GM21723 (cell line): ENCODE results near the gene GMEB2.

Source experiments
- ATAC-seq: cut with Tn5 transposase; IDR thresholded peaks from one replicate; pipeline ENCODE4 v1.9.1; 2021; ENCODE audit warnings: mild to moderate bottlenecking, moderate library complexity; ENCODE audit not compliant: unreplicated experiment

Gene GMEB2

GRCh38 chr20:63547725-63548480 lies 79.0 kb downstream of the GMEB2 start, which contains the start of gene SRMS:
TSS of gene SRMS (minus strand) at chr20:63547749. CDS start at chr20:63547463, 286 bp downstream.
- no peak for ATAC-seq

- no peak for ATAC-seq
Observed at GRCh38 chr20:63546956-63547724, 79.8 kb downstream of the GMEB2 start.

GRCh38 chr20:63546256-63546955 lies 80.5 kb downstream of the GMEB2 start:
- ATAC-seq = no peak

GRCh38 chr20:63545814-63546213 lies 81.1 kb downstream of the GMEB2 start:
- ATAC-seq = no peak

DNA sequence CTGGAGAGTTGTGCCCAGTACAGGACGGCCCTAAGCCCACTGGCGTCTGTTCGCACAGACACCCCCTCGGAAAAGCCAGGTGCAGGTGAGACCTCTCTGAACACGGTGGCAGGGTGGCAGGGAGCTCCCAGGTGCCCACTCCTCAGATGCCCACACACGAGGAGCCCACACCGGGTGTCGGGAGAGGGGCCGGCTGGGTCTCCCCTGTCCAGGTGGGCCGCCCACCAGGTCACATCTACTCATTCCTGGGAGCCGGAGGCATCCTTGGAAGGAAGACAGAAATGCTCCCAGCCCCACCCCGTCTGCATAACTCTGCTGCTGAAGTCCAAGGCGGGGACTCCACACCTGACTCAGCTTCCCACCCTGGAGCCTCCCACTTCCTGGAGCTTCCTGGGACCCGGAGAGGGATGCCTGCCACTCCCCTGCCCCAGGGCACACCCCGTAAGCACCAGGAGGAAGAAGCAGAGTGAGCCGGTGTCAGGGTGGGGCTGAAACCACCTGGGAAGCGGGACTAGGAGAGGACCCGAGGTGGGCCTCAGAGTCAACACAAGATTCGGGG lies 81.9 kb downstream of the GMEB2 start:
- ATAC-seq = no peak

- no peak for ATAC-seq
Observed at GRCh38 chr20:63544241-63544957, 82.5 kb downstream of the GMEB2 start.

GRCh38 chr20:63543733-63544132 lies 83.2 kb downstream of the GMEB2 start:
- no peak for ATAC-seq

GRCh38 chr20:63543131-63543530 lies 83.8 kb downstream of the GMEB2 start:
- no peak for ATAC-seq

DNA sequence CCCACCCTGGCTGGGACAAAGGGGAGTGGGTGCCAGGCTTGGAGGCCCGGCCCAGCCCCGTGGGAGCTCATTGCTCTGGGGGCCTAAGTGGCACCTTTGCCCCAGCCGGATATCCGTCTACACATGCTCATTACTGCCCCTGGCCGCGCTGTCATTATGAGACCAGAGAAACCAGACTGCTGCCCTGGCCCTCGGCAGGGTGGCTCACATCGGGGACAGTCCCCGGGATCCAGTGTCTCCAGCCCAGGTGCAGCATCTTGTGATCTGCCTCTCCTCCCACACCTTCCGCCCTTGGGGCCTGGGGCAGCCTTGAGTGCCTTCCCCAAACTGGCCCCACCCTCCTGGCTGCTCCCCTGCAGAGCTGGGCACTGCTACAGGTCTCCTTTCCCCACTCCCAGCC lies 84.2 kb downstream of the GMEB2 start:
- ATAC-seq = no peak

DNA sequence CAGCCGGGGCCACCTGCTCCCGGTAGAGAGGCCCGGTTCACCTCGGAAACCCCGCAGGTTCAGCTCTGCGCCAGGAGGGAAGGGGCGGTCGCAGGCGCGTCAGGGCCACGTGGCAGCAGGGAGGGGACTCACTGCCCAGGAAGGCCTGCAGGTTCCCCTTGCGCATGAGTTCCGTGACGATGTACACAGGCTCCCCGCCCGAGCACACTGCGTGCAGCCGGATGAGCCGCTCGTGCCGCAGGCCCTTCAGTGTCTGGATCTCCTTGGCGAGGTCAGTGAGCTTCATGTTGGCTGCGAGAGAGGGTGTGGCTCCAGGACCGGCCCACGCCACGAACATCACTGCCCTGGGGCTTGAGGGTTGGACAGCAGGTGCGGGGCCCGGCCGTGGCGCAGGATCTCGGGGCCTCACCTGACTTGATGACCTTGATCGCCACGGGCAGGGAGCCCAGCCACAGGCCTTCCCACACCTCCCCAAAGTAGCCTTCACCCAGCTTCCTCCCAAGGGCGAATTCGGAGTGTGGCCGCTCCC lies 84.8 kb downstream of the GMEB2 start:
- ATAC-seq = no peak

GRCh38 chr20:63541371-63541770 lies 85.5 kb downstream of the GMEB2 start:
- no peak for ATAC-seq

- ATAC-seq = no peak
Observed at GRCh38 chr20:63540417-63541186, 86.3 kb downstream of the GMEB2 start.

DNA sequence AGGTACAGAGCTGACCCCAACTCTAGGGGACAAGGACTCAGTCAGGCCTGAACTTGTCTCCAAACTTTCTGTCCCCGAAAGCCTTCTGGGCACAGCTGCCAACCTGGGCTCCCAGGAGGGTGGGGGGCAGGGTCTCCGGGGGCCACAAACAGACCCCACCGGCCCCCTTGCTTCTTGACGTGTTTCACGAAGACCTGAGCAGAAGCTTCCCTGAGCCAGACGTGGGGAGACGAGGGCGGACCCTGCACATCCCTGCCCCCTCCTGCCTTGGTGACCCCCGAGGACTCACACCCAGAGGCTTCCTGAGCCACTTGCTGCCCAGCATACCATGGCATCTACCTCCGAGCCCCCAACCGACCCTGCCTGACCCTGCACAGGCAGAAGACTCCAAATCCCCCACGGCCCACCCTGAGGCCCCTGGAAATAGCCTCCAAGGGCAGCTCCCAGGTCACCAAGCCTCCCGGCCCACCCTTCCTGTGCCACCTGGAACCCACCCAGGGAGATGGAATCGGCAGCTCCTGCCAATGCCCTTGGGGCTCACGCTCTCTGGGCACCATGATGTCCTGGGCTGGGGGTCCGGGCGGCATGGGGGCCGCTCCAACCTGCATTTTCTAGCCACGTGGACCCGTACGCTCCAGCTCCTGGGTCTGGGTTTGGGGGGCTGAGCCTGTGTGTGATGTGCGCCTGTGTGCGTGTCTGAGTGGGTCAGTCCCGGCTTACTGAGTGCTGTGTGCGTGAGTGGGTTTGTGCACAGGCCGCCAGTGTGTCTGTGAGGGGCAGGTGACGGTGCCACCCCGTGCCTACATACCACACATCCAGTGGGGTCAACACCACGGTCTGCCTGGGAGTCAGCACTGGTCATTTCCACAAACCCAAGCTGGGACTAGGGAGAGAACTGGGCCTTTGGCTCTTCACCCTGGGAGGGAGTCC lies 87.2 kb downstream of the GMEB2 start:
- no peak for ATAC-seq

GRCh38 chr20:63539092-63539430 lies 87.8 kb downstream of the GMEB2 start:
- no peak for ATAC-seq

DNA sequence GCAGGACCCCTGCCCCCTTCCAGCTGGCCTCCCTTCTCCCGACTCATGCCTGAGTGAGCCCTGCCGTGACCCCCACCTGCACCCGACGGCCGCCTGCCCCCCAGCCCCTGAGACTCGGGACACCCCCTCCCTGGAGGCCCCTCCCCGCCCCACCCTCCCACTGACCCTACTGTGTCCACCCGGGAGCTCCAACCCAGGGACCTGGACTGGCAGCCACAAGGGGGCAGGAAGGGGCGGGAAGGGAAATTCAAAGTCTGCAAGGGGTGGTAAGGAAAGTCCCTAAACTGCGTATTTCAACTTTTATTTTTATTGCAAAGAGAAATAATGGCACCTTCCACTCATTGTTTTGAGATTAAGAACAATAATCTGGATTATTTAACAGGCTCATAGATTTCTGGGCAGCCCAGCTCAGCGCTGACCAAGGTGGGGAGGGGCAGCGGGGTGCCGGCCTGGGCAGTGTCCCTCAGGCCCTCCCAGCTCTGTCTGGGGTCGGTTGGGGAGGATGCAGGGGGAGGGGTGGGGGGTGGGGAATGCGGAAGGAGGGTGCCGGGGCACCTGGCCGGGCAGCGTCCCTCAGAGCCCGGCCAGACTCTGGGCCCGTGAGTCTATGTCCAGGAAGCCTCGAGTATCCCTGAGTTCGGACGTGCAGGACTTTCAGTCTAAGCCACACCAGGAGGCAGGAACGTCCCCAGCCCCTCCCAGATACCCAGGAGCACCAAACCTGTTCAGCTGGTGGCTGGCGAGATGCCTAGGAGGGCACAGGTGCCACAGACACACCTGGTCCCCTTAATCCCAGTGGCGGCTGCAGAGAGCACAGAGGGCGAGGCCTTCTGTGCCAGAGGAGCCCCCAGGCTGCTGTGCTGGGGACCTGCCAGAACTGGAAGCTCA lies 88.5 kb downstream of the GMEB2 start:
- ATAC-seq = no peak
